ENCODE data around the gene PRRT1. TPM values are rescaled to one million over a fixed set of nuclear protein-coding genes. Genes with fewer than 3 reads are reported as not detected.
A peak's percentile ranks its signal among the peaks of the same experiment; 100 is the strongest.

PRRT1 gene
- total RNA-seq, 1 experiment from 2014 or later, result 0.51 TPM

DNA sequence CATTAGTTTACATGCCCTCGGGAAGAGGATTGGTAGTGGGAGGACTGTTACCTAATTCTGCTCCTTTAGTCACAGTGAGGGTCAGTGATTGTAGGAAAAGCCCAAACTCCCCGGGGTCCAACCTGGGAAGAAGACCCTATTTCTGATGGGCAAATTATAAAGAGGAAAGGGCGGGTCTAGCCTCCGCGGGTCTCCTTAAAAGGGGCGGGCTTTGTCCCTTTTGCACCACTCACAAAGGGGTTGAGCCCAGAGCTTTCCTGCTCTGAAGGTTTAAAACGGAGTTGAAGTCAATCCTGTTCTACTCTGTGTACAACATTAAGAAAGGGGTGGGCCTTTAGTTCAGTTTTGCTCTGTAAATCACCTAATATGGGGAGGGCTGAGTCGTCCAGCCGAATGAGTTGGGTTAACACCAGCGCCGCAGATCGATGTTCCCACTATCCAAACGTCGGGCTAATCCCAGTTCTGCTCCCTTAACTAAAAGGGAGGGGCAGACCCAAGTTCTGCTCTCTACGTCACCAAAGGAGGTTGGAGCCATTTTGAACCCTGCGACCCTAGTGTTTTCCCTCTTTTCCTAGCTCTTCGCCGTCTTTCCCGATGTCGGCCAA lies 25.5 kb upstream of the PRRT1 start:
- in situ Hi-C loops (cut with HindIII; ENCODE audit: low sequenced_read_pairs), result no loop called here
- no peak for DNase-seq (ENCODE audit: low spot score)

DNA sequence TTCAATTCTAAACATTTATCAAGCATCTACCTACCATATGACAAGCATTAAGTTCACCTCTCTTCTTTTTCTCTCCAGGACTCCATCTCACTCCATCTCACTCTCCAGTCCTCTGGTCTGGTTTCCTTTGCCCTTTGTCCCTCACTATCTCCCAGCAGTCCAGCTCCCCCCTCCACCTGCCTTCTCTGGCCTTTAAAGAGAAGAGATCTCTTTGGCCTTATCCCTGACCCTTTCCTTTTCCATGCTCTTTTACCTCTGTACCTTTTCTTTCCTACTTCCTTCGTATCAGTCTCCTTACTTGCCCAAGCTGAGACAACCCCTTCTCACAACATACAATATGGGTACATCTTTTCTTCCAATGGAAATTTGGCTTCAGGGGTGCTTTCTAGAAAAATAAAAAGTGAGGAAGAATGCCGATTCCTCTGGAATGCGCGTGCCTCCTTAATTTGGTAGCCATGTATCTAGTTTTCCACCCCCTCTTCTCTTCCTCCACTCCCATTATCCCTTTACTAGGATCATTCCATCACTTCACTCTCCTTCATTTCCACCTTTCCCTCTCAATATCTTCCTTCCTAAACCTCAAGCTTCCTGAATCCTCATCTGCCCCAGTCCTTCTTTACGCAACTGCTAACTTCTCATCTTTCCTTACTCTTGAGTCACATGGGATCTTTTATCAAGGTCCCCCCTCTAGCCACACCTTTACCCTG lies 24.9 kb upstream of the PRRT1 start:
- no peak for DNase-seq (ENCODE audit: low spot score)

DNA sequence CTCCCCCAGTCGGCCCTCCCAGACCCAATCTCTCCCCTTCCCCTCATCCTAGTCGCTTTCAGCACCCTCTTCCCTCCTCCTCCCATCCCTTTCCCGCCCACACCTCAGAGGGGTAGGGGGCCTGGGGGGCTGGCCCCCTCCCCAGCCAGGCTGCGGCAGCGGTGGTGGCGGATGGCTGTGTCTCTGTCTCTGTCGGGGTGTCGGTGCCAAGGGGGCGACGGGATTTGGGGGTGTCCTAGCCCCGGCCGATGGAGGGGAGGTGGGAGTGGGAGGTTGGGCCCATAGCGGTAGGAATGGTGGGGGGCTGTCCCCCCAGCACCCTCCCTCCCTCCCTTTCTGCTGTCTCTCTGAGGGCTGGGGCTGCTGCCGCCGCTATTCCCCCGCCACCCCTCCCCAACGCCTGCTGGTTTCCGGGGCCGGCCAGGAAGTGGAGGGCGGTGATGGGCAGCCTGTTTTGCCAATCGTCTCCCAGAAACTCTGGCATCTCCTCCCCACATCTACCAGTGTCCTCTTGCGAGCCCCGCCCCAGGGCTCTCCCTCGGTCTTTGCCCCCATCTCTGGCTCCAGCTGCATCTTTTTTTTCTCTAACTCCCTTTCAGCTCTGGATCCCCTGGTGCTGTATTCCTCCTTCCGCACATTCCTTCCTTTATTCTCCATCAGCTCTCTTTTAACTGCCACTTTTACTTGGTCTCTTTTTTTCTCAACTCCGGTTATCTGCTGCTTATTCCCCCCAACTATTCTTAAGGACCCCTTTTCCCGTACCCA lies 24.2 kb upstream of the PRRT1 start, which contains the start of gene AGPAT1:
TSS of gene AGPAT1 (minus strand) at position 374 of the 765 bp plus-strand sequence. CDS start 4,588 bp downstream, outside the sequence.
- DNase-seq (ENCODE audit: low spot score), result peak; percentile 99
- in situ Hi-C loops (cut with HindIII; ENCODE audit: low sequenced_read_pairs), result no loop called here

More for the DNA sequence above, 24.9 kb upstream of the PRRT1 start:
- in situ Hi-C loops (cut with HindIII; ENCODE audit: low sequenced_read_pairs), result no loop called here

DNA sequence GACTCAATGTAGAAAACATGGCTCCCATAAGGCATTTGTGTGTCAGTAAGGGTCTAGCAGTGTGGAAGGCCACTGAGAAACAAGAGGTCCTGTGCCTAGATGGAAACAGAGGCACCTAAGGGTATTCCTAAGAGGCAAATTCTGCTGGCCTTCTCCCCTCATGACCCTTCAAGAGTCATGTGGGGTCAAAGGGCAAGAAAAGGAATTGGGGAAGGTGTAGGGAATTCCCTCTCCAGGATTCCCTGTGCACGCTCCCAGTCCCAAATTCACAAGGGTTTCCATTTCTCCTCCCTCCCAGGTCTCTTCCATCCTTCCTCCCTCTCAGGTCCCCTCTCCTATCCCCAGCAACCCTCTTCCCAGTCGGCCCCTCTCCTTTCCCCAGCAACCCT lies 23.6 kb upstream of the PRRT1 start:
- in situ Hi-C loops (cut with HindIII; ENCODE audit: low sequenced_read_pairs), result no loop called here
- DNase-seq (ENCODE audit: low spot score), result no peak

DNA sequence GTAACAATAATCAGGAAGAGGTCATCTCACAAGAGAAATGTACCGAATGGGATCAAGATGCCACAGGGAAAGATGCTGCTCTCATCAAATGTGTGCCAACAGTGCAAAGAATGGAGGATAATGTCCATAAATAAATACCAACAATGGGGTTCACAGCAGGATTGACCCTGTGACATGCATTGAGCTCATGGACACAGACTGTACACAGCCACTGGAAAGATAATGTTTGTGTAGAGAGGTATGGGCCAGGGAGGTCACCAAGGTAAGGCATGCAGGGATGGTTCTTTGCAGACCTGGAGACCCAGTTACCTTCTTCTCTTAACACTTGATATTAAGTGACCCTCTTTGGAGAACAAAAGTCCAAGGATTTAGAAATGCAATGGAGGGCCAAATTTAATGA lies 22.7 kb upstream of the PRRT1 start:
- DNase-seq (ENCODE audit: low spot score), result no peak
- in situ Hi-C loops (cut with HindIII; ENCODE audit: low sequenced_read_pairs), result no loop called here

DNA sequence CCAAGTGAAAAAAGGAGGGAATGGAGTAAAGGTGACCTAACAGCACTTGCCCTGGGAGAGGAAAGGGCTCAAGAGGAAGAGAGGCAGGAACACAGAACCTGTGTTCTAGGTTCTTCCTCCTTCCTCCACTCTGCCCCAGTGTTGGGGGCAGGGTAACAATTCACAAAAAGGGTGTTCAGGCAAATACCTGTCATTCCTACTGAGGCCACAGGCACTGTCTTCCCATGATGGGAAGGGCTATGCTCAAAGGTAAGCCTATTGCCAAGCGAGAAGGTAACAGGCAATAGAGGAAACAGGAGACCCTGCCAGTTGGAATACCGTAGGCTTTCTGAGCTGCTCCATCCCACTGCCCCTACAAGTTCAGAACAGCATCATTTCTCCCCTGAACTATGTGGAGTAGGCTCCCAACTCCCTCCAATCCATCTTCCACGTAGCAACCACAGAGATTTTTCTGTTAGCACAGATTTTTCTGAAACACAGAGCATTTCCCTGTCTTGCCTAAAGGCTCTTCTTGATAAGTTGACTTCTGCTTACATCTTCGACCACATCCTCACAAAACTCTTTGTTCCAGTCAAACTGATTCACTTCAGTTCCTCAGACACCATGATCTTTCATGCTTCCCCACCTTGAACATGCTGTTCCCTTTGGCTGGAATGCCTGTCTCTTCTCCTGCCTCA lies 21.4 kb upstream of the PRRT1 start:
- in situ Hi-C loops (cut with HindIII; ENCODE audit: low sequenced_read_pairs), result no loop called here

DNA sequence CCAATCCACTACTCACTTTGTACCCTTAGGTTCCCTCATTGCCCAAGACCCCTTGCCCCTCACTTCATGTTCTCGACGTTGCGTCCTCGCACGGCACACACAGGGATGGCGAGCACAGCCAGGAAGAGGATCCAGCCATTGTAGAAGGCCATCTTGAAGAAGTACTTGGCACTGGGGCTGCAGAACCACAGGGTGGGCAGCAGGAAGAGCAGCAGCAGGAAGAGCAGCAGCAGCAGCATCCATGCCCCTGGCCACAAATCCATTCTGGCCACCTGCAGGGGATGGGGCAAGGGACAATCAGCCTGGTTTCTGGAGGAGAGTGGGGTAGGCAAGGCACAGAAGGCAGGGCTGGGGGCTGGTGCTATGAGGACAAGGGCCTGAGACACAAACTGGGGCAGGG lies 19.5 kb upstream of the PRRT1 start:
- in situ Hi-C loops (cut with HindIII; ENCODE audit: low sequenced_read_pairs), result no loop called here
- no peak for DNase-seq (ENCODE audit: low spot score)

More for the DNA sequence above, 21.4 kb upstream of the PRRT1 start:
- DNase-seq (ENCODE audit: low spot score), result no peak

DNA sequence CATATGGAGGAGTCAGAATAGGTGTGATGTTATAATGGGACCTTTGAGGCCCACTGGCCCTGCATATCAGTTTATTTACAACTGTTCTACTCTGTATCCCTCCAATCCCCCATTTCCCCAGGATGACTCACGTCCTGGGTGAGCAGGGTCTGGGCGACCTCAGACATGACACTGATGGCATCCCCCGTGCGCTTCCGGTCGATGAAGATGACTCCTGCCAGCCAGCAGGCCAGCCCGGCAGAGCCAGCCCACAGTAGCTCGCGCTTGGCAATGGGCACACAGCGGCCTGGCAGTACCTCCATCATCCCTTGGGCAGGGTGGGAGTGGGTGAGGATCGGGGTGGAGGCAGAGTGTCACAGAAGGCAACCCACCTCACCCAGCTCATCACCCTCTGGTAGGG lies 18.6 kb upstream of the PRRT1 start:
- in situ Hi-C loops (cut with HindIII; ENCODE audit: low sequenced_read_pairs), result no loop called here
- DNase-seq (ENCODE audit: low spot score), result no peak

DNA sequence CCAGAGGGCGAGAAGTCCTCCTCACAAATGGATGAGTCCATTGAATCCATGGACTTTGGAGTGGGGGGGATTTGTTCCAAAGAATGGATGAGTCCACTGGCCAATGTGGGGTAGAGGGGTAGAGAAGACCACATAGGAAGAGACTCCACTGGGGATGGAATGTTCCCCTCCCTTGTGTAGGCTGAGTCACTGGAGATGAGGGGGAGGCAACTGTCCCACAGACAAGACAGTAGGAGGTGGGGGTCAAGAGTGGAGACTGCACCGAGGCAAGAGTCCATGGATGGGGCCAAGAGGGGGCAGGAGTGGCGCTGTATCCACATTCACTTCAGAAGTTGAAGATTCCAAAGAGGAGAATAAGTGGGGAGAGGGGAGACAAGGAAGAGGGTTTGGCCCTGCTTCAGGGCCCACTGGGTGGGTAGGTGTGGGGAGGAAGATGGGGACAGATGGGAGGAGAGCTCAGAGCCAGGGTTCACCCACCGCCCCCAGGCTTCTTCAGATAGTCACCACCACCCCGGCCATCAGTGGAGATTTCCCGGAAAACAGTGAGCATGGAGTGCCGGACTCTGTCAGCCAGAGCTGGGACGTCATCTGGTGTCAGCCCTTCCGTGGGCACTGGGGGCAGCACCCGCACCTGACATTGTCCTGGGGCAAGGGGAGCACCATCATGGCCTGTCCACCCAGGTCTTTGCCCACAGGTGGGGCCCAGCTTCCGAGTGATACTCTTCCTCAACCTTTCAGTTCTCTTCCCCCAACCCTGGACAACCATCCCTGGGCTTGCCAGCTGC lies 17.3 kb upstream of the PRRT1 start:
- in situ Hi-C loops (cut with HindIII; ENCODE audit: low sequenced_read_pairs), result no loop called here

DNA sequence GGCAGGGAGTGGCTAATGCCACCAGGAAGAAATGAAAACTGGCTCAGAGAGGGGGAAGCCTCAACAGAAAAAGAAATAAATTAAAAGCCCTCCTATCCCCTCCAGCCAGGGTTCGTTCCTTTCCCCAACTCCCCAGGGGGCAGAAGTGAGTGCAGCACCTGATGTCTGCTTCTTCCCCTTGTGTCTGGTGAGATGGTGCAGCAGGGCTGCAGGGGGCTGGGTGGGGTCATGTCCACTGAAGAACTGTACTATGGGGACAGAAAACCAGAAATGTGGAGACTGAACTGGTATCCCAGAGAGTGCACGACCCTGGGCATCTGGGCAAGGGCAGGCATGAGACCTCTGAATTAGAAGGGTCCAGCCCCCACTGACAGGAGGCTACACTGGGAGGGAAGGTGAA lies 16.6 kb upstream of the PRRT1 start:
- no peak for DNase-seq (ENCODE audit: low spot score)
- in situ Hi-C loops (cut with HindIII; ENCODE audit: low sequenced_read_pairs), result no loop called here

More for the DNA sequence above, 17.3 kb upstream of the PRRT1 start:
- no peak for DNase-seq (ENCODE audit: low spot score)

DNA sequence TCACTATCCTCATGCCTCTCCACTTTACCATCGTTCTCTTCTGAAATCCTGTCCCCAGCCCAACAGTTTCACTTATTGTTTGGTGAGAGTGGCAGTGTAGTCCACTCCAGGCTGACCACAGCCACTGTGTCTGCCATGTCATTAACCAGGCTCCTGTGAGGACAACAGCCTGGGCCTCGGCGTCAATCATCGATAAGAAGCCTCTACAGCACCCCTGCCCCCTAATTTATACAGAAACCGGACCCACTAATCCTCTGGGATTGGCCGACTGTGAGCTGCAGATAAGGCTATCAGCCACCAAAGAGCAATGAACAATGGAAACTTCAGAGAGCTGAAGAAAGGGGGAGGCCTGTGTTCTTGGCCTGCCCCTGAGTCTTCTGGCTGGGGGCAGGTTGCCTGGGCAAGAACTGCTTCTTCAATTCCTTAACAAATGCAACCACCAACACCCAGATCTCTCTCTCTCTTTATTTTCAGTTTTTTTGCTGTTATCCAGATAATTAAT lies 16.1 kb upstream of the PRRT1 start:
- DNase-seq (ENCODE audit: low spot score), result no peak
- in situ Hi-C loops (cut with HindIII; ENCODE audit: low sequenced_read_pairs), result no loop called here

DNA sequence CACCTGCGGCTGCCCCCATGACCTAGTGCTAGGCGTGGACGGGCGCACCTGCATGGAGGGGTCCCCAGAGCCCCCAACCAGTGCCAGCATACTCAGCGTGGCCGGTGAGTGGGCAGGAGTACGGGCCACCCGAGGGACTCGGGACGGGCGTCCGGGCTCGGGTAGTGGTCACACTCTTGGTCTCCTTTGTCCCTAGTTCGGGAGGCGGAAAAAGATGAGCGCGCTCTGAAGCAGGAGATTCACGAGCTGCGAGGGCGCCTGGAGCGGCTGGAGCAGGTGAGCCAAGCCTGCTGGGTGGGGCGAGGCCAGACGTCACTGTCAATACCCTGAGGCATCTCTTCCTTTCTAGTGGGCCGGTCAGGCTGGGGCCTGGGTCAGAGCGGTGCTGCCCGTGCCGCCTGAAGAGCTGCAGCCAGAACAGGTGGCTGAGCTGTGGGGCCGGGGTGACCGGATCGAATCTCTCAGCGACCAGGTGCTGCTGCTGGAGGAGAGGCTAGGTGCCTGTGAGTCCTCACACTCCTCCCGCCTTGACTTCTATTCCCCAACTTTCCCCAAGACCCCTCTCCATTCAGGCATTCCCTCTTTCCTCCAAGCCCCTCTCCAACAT lies 15.5 kb upstream of the PRRT1 start:
- no peak for DNase-seq (ENCODE audit: low spot score)
- in situ Hi-C loops (cut with HindIII; ENCODE audit: low sequenced_read_pairs), result no loop called here

DNA sequence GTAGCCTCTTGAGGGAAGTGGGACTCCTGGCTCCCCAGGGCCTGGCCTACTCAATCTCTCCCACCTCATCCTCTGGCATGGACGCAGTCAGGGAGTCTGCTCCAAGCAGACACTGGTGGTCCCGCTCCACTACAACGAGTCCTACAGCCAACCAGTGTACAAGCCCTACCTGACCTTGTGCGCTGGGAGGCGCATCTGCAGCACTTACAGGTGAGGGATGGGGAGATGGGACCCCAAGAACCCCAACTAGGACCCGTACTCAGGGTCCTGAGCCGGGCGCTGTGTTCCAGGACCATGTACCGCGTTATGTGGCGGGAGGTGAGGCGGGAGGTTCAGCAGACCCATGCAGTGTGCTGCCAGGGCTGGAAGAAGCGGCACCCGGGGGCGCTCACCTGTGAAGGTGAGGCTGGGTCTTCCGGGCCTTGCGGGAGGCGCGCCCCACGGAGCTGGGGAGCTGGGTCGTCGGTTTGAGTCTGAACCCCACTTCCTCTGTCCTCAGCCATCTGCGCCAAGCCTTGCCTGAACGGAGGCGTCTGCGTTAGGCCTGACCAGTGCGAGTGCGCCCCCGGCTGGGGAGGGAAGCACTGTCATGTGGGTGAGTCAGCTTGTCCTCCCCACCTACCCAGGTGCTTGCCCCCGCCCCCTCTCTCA lies 14.8 kb upstream of the PRRT1 start:
- no peak for DNase-seq (ENCODE audit: low spot score)
- in situ Hi-C loops (cut with HindIII; ENCODE audit: low sequenced_read_pairs), result no loop called here

DNA sequence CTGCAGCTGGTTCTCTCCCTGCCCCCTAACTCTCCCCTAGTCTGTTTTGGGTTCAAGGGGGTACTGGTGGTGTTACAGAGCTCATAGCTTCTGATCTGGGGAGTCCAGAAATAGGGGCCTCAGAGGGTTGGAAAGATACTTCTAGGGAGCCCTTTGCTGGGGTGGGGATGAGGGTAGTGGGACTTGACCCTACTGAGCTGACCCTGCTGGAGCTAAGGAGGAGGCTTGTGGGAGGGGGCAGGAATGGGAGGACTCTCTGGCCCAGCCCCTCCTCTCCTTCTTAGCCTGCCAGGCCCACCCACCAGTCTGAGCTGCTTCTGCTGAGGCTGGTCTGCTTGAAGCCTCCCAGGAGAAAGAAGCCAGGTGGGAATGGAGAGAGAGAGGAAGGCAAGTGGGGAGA lies 12.6 kb upstream of the PRRT1 start, which contains the start of gene EGFL8:
TSS of gene EGFL8 (plus strand) at position 301 of the 400 bp plus-strand sequence. CDS start 1,571 bp downstream, outside the sequence.
- no peak for DNase-seq (ENCODE audit: low spot score)
- in situ Hi-C loops (cut with HindIII; ENCODE audit: low sequenced_read_pairs), result no loop called here

DNA sequence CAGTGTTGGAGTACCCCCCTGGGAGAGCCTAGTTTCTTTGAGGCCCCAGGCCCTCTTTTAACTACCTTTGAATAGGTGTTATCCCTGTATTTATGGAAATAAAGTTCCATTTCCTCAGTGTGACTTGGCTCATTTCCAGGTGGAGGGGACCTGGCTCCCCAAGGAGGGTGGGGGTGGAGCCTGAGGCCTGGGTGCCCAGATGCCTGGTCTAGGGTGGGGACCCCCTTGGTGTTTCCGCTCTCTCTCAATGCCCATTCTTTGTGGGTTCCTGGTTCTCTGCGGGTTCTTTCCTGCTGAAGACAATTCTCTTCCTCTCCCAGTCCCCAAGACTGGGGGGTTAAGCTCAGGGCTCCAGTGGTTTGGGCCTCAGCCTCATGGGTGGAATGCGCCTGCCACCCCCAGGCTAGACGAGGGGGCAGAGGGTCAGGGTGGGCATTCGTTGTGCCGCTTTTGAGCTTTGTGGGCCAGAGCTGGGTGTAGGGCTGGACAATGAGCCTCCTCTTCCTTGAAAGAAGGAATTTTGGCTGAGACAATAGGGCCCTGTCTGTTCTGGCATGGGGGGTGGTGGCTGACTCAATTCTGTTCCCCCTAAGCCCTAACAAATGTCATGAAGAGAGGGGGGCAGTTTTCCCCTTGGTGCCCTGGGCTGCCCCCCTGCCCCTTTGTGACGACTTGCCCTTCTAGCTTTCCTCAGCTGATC lies 12.0 kb upstream of the PRRT1 start:
- DNase-seq (ENCODE audit: low spot score), result no peak
- in situ Hi-C loops (cut with HindIII; ENCODE audit: low sequenced_read_pairs), result no loop called here

DNA sequence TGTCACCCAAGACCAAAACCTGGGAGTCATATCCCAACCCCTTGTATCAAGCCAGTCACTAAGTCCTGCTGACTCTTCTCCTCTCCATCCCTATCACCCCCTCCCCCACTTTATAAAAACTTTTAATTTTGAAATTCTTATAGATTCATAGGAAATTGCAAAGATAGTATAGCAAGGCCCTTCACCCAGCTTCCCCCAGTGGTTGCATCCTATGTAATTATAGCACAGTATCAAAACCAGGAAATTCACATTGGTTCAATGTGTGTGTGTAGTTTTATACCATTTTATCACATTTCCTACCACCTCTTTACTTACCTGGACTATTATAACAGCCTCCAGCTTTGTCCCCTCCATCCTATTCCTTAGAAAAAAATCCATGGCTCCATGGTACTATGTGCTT lies 6.3 kb upstream of the PRRT1 start:
- in situ Hi-C loops (cut with HindIII; ENCODE audit: low sequenced_read_pairs), result no loop called here
- no peak for DNase-seq (ENCODE audit: low spot score)

DNA sequence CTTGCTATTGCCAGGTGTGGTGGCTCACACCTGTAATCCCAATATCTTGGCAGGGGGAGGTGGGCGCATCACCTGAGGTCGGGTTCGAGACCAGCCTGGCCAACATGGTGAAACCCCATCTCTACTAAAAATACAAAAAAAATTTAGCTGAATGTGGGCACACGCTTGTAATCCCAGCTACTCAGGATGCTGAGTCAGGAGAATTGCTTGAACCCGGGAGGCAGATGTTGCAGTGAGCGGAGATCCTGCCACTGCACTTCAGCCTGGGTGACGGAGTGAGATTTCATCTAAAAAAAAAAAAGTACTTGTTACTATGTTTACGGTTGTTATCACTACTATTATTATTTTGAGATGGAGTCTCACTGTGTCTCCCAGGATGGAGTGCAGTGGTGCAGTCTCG lies 5.2 kb upstream of the PRRT1 start:
- in situ Hi-C loops (cut with HindIII; ENCODE audit: low sequenced_read_pairs), result no loop called here
- no peak for DNase-seq (ENCODE audit: low spot score)
